UCSD-AML1 (cell line): Measurements from ENCODE around the gene COL4A2.

Experiments used
- DNase-seq: peaks from one replicate; lab custom pipeline; 2025; ENCODE audit not compliant: unreplicated experiment; lab: John Stamatoyannopoulos, UW

The COL4A2 gene

DNA sequence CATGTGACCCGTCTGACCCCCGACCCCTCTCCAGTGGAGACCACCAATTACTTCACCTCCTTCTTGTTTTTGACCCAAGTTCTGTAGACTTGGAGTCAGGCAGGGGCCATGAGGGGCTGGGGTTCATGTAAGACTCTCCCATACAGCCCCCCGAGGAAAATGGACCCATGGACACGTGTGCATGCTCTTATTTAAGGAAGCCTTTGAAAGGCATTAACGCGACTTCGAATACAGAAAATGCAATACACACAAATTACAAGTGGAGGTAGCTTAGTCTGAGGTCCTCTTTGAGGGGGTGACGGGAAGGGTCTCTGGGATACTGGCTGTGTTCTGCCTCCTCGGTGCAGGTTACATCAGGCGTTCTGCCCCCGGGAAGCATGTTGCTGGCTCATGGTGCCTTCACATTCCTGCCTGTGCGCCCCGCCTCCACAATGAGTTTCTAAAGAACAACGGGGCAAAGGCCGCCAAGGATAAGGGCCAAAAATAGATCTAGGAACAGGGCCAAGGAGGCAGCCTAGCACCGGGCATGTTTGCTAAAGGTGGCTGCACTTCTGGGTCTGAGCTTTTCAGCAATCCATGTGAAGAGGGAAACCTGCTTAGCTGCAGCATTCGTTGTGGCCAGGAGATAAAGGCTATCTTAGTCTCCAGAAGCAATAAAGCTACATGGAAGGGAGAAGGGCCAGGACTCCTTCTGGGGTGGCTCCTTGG is 199.9 kb downstream of the COL4A2 start:
- DNase-seq = no peak

DNA sequence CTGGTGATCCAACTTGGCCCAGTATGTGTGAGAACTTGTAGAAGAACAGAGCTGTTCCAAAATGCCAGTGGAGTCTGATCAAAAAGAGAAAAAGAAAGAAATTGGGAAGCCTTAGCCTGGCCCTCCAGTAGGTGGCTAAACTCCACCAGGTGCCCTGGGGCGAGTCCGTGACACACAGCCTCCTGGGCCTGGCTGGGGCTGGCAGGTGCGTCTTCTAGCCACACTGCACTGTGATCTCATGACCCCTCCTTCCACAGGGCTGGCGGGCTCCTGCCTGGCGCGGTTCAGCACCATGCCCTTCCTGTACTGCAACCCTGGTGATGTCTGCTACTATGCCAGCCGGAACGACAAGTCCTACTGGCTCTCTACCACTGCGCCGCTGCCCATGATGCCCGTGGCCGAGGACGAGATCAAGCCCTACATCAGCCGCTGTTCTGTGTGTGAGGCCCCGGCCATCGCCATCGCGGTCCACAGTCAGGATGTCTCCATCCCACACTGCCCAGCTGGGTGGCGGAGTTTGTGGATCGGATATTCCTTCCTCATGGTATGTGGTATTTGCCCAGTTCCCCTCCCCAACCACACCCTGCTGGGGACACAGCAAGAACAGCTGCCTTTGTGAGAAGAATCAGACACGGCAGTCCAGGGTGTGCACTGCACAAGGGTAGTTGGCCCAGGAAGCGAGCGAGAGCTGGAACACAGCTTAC is 200.7 kb downstream of the COL4A2 start:
- no peak for DNase-seq

DNA sequence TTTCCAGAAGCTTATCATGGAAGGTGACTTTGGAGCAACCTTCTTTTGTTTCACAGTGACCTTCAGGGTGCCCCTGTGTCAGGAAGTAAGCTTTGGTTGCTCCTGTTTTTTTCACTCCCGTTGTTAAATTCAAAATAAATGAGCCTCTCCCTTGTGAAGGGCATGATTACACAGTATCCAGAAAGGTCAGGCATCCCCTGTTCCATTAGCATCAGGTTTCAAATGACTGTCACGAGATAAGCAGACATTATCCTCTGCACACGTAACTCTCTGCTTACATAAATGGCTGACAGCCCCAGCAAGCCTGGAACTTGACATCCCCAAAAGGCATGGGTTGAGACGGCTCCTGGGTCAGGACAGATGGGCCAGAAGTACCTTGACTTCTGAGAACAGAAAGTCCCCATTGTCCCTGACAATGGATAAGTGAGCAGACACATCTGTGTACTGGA is 202.4 kb downstream of the COL4A2 start:
- no peak for DNase-seq

GRCh38 chr13:110509971-110510786 is 203.1 kb downstream of the COL4A2 start:
- DNase-seq = peak; percentile 44

DNA sequence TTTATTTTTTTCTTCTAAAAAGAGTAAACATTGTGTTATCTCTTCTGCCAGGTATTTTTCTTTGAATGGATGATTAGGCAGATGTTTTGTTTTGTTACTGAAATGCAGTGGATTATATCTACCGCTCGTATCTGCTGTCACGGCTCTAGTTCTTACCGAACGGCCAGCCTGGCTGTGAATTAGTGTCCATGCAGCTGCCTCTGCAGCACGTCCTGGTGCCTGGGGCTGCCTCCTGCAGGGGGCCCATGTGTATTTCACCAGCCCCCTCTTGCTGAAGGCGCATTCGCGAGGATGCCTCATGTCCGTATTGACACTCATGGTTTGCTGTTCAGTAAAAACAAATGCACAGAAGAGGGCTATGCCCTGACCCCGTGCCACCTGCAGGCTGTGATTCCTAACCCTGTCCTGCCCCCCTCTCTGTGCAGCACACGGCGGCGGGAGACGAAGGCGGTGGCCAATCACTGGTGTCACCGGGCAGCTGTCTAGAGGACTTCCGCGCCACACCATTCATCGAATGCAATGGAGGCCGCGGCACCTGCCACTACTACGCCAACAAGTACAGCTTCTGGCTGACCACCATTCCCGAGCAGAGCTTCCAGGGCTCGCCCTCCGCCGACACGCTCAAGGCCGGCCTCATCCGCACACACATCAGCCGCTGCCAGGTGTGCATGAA is 204.6 kb downstream of the COL4A2 start:
- DNase-seq = no peak

DNA sequence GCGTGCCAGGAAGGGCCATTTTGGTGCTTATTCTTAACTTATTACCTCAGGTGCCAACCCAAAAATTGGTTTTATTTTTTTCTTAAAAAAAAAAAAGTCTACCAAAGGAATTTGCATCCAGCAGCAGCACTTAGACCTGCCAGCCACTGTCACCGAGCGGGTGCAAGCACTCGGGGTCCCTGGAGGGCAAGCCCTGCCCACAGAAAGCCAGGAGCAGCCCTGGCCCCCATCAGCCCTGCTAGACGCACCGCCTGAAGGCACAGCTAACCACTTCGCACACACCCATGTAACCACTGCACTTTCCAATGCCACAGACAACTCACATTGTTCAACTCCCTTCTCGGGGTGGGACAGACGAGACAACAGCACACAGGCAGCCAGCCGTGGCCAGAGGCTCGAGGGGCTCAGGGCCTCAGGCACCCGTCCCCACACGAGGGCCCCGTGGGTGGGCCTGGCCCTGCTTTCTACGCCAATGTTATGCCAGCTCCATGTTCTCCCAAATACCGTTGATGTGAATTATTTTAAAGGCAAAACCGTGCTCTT is 205.2 kb downstream of the COL4A2 start:
- no peak for DNase-seq

DNA sequence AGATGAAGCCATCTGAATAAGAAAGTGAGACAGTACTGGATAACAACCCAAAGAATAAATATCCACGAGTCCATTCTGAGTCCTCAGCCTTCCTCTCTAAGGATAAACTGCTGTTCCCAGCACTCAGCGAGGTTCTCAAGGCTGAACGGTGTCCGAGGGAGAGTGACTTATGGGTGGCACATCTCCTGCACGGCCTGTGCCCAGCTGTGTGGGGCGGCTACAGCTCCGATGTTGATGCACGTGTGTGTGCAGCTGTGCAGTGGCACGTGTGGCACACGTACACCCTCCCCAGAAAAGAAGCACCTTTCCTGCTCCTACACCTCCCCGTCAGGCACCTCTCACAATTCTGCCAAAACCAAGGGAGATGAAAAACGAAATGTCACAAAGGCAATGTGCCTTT is 209.4 kb downstream of the COL4A2 start:
- no peak for DNase-seq

GRCh38 chr13:110517505-110518225 is 210.6 kb downstream of the COL4A2 start:
- DNase-seq = no peak

GRCh38 chr13:110518226-110518525 is 211.1 kb downstream of the COL4A2 start:
- DNase-seq = no peak

DNA sequence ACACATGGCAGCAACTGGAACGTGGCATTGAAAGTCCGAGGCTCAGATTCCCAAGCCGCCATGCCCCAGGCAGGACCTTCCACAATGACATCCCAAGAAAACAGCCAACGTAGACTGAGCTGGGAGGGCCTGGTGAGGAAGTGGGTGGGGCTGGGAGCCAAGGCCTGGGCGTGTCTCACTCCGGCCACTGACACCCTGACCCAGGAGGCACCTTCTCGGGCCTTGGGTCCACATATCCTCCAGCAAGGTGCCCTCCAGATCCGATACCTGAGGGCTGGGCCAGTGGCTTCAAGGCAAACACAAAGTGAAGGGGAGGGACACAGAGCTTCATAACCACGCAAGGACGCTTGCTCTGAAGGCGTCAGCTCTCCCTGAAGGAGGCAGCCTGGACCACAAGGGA is 211.5 kb downstream of the COL4A2 start:
- no peak for DNase-seq

- no peak for DNase-seq
These were observed 212.0 kb downstream of the COL4A2 start for GRCh38 chr13:110519046-110519445.

GRCh38 chr13:110519506-110519905 is 212.4 kb downstream of the COL4A2 start:
- DNase-seq = no peak

GRCh38 chr13:110520431-110521295 is 213.6 kb downstream of the COL4A2 start:
- DNase-seq = peak; percentile 40

DNA sequence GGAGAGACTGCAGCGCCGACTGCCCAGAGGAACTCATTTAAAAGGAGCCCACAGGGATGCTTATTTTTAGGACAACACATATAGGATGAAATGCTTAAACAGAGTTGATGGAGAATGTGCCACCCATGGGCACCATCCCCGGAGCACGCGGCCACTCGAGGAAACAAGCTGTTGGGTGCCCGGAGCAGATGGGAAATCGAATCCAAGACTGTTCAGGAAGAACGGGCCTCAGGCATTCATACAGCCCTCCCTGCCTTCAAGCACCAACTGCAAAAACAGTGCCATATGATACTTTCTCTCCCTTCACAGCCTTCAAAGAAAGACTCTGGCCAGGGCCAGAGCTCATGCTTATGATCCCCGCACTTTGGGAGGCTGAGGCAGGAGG is 214.2 kb downstream of the COL4A2 start:
- no peak for DNase-seq

- DNase-seq = no peak
These were observed 214.9 kb downstream of the COL4A2 start for GRCh38 chr13:110521946-110522345.

GRCh38 chr13:110522721-110523120 is 215.6 kb downstream of the COL4A2 start:
- no peak for DNase-seq

DNA sequence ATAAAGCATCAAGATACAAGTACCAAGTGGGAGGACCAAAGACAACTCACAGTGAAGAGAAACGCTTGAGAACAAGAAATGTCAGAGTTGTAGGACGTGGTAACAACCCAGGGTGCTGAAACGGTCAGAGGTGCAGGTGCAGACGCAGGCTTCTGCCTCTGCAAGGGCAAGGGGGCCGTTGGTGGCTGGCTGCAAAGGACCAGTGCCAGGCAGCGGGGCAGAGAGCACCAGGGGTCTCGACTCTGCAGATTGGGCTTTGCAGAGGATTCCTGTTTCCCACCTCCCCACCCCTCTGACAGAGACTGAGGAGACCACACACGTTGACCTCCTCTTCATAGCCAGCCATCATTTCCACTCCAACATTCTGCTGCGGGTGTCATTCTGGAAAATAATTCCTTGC is 216.1 kb downstream of the COL4A2 start:
- DNase-seq = no peak

DNA sequence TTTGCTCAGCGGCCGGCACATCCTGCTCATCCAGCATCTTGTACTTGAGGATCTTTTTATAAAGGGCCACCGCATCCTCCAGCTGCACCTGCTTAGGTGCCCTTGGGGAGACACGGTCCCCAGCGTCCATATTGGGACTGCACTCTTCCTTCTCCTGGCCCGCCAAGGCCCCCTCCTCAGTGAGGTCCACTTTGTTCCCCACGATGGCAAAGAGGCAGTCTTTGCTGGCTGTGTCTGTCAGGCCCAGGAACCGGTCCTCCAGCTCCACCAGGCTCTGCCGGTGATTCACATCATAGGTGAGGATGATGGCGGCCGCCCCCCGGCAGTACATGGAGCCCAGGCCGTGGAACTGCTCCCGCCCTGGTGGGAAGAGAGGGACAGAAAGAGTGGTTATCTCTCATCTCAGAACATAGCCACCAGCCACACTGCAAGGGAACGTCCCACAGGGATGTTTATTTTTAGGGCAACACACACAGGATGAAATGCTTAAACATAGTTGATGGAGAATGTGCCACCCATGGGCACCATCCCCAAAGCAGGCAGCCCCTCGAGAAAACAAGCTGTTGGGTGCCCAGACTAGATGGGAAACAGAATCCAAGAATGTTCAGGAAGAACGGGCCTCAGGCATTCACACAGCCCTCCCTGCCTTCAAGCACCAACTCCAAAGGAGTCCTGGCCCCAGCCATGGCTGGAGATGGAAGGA is 216.9 kb downstream of the COL4A2 start:
- DNase-seq = no peak
